GM13977 (cell line): Measurements from ENCODE around the gene ATXN2L.
"Not testable (repeated sequence)": the region's sequence is repeated elsewhere in the genome, so short reads cannot be mapped to it uniquely, and the experiment has no call there.

ENCODE experiments used
- DNase-seq: peaks from one replicate; pipeline ENCODE4 v3.0.0; 2012; ENCODE audit warnings: low spot score
- in situ Hi-C: fragments of 300-500 bp; cut with MboI; formaldehyde crosslinking; loops from one replicate; pipeline ENCODE4 v1.12.0; 2022; ENCODE audit warnings: low sequenced_read_pairs, low pct_unique_long_range_greater_than_20kb, mixed read lengths, inconsistent platforms; ENCODE audit not compliant: unreplicated experiment
- TF ChIP-seq, protein P1 (sequence below): IDR thresholded peaks from 2 replicates; pipeline ENCODE4 v1.5.1; 2012; ENCODE audit warnings: mild to moderate bottlenecking, control low read depth; ENCODE audit not compliant: insufficient read depth; ENCODE audit errors: extremely low read depth, missing control alignments

Gene ATXN2L

DNA sequence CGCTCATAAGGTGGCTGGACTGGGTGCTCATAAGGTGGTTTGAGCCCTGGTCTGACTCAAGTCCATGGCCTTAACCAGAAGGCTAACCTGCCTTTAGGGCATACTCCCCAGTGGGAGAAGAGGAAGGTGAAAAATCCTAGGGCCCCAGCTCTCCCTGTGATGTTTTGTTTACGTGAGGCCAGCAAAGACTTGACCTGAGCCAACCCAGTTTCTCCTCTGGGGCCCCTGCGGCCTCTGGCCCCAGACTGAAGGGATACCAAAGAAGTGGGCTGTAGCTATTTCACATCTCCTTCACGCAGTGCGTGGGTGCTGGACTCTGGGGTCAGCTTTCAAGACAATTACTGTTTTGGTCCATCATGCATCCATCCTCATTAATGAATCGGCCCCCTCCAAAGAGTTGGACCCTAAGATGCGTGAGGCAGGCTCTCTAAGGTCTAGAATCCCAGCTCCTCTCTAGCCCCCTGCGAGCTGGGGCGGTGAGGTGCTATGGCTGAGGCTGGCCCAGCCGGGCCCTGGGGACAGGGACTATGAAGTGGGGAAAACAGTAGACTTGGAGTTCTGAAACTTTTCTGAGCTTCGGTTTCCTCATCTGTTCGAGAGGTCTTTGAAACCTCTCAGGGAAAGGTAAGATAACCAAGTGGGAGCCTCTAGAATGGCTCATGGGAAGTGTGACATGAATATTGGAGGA, 42.3 kb downstream of the ATXN2L start:
- no peak for DNase-seq
- in situ Hi-C loops: no loop called here
- TF ChIP-seq, protein P1, sequence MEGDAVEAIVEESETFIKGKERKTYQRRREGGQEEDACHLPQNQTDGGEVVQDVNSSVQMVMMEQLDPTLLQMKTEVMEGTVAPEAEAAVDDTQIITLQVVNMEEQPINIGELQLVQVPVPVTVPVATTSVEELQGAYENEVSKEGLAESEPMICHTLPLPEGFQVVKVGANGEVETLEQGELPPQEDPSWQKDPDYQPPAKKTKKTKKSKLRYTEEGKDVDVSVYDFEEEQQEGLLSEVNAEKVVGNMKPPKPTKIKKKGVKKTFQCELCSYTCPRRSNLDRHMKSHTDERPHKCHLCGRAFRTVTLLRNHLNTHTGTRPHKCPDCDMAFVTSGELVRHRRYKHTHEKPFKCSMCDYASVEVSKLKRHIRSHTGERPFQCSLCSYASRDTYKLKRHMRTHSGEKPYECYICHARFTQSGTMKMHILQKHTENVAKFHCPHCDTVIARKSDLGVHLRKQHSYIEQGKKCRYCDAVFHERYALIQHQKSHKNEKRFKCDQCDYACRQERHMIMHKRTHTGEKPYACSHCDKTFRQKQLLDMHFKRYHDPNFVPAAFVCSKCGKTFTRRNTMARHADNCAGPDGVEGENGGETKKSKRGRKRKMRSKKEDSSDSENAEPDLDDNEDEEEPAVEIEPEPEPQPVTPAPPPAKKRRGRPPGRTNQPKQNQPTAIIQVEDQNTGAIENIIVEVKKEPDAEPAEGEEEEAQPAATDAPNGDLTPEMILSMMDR: no peak

DNA sequence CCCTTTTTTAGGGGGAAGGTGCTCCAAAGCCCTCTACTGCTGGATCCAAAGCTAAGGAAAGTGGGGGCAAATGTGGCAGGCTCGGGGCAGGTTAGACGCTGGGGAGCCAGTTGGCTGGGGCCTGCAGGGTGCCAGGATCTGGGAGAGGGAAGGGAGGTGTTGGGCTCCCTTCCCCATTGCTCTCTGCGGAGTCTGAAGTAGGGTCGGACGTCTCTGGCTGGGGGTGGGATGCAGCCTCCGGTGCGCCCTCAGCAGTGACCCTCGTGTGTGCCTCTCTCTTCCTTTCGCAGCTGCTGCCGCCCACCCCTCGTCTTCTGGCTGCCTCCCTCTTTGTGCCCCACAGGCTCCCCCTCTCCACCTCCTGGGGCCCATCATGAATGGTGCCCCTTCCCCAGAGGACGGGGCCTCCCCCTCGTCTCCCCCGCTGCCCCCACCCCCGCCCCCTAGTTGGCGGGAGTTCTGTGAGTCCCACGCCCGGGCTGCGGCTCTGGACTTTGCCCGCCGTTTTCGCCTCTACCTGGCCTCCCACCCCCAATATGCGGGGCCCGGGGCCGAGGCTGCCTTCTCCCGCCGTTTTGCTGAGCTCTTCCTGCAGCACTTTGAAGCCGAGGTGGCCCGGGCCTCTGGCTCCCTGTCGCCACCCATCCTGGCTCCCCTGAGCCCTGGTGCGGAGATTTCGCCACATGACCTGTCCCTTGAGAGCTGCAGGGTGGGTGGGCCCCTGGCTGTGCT, 43.1 kb downstream of the ATXN2L start:
- TF ChIP-seq, protein P1: no peak
- in situ Hi-C loops: no loop called here
- DNase-seq: no peak

DNA sequence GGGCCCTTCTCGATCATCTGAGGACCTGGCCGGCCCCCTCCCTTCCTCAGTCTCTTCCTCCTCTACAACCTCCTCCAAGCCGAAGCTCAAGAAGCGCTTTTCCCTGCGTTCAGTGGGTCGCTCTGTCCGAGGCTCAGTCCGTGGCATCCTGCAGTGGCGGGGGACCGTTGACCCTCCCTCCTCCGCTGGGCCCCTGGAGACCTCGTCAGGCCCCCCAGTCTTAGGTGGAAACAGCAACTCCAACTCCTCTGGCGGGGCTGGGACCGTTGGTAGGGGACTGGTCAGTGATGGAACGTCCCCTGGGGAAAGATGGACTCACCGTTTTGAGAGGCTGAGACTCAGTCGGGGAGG, 43.6 kb downstream of the ATXN2L start:
- no peak for DNase-seq
- TF ChIP-seq, protein P1: no peak

DNA sequence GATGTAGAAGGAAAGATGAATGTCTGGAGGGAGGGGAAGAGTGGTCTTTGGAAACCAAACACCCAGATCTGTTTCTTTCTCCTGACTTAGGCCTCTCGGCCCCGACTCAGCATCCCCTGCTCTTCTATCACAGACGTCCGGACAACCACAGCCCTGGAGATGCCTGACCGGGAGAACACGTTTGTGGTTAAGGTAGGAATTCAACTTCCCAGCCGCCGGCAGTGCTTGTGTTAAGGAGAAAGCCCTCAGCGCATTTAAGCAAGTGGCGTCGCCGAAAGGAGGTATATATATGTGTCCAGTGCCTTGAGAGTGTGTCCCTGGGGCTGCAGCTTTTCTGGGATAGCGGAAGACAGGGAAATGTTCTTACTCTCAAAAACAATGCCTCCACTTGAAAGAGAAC, 44.4 kb downstream of the ATXN2L start:
- in situ Hi-C loops: no loop called here
- DNase-seq: no peak
- TF ChIP-seq, protein P1: no peak

More for the DNA sequence above, 43.6 kb downstream of the ATXN2L start:
- in situ Hi-C loops: no loop called here

DNA sequence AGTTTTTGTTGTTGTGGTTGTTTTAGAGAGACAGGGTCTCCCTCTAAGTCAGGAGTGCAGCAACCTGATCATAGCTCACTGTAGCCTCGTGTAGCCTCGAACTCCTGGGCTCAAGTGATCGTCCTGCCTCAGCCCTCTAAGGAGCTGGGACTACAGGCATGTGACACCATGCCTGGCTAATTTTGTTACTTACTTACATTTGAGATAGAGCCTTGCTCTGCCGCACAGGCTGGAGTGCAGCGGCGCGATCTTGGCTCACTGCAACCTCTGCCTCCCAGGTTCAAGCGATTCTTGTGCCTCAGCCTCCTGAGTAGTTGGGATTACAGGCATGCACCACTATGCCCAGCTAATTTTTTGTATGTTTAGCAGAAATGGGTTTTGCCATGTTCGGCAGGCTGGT, 44.8 kb downstream of the ATXN2L start:
- DNase-seq, in situ Hi-C loops: not testable (repeated sequence)

DNA sequence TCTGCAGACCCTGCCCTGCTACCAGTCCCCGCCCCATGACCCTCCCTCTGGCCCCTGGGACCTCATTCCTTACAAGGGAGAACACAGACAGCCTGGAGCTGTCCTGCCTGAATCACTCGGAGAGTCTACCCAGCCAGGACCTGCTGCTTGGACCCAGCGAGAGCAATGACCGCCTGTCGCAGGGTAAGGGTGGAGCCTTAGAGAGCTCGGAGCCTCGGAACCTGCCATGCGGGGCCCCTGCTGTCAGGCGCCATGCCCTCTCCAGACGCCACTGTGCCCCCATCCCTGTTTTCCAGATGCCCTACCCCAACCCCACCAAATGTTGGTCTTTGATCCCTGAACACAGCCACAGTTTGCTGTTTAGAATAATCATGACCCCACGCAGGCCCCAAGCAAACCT, 46.4 kb downstream of the ATXN2L start:
- no peak for DNase-seq
- TF ChIP-seq, protein P1: no peak
- in situ Hi-C loops: no loop called here

DNA sequence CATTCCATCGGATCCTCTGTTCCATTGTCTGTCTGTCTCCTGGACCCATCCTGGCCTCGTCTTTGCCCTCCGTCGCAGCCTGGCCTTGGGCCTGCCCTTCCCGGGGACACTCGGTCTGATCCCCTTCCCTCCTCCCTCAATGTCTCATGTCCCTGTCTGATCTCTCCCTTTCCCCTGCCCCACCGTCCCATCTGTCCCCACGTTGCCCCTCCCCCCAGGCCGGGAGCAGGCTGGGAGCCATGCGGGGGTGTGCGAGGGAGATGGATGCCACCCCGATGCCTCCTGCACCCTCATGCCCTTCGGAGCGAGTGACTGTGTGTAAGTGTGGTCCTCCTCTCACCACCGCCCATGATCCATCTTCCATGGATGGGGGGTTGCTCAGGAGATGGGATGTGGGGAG, 50.2 kb downstream of the ATXN2L start:
- TF ChIP-seq, protein P1: no peak
- in situ Hi-C loops: loop anchor here (10.0 kb wide), 1 partner anchor 72 kb away; no protein-coding TSS in a partner anchor
- no peak for DNase-seq
